Spleen (tissue), 11 donors: ENCODE measurements around the gene RCSD1. TPM values are rescaled to one million over a fixed set of nuclear protein-coding genes. Genes with fewer than 3 reads are reported as not detected.
"Not testable (repeated sequence)": the region's sequence is repeated elsewhere in the genome, so short reads cannot be mapped to it uniquely, and the experiment has no call there.

ENCODE experiments used
- DNase-seq: peaks from one replicate; pipeline ENCODE4 v3.0.0-alpha.2; 2020
- H3K27ac ChIP-seq, 8 donors: fragments of 200-600 bp; sonication (generic) in 7 of 8; 1 replicate in 4 of 8; 2 replicates in 4 of 8; pipeline versions ENCODE4 v1.5.0 to v1.8.0; 2016 to 2021; ENCODE audit warnings: inconsistent platforms in 4 of 8, mild to moderate bottlenecking in 4 of 8, moderate library complexity in 1 of 8
- H3K27me3 ChIP-seq, 7 donors: fragments of 200-600 bp; sonication (generic) in 6 of 7; replicated peaks in 1 of 7; 1 replicate in 4 of 7; 2 replicates in 3 of 7; pipeline versions ENCODE4 v1.5.0 to v1.8.0; 2016 to 2021; ENCODE audit warnings: inconsistent platforms in 3 of 7, mild to moderate bottlenecking in 1 of 7
- H3K36me3 ChIP-seq, 6 donors: fragments of 200-600 bp; sonication (generic) in 5 of 6; 1 replicate in 4 of 6; 2 replicates in 2 of 6; pipeline versions ENCODE4 v1.5.0 to v1.8.0; 2016 to 2021; ENCODE audit warnings: inconsistent platforms in 2 of 6
- H3K4me1 ChIP-seq, 6 donors: fragments of 200-600 bp; sonication (generic) in 5 of 6; 1 replicate in 3 of 6; 2 replicates in 3 of 6; pipeline versions ENCODE4 v1.5.0 to v1.8.0; 2016 to 2021; ENCODE audit warnings: inconsistent platforms in 3 of 6
- H3K4me3 ChIP-seq, 8 donors: fragments of 200-600 bp; sonication (generic) in 7 of 8; 1 replicate in 4 of 8; 2 replicates in 4 of 8; pipeline versions ENCODE4 v1.5.0 to v1.8.0; 2016 to 2021; ENCODE audit warnings: inconsistent platforms in 4 of 8, mild to moderate bottlenecking in 4 of 8, moderate library complexity in 2 of 8
- H3K9me3 ChIP-seq, 8 donors: fragments of 200-600 bp; sonication (generic) in 7 of 8; 1 replicate in 4 of 8; 2 replicates in 4 of 8; pipeline versions ENCODE4 v1.5.0 to v1.8.0; 2016 to 2021; ENCODE audit warnings: inconsistent platforms in 4 of 8
- CTCF ChIP-seq, 11 experiments: fragments of 200-600 bp in 7 of 11; fragments of 450-650 bp in 4 of 11; sonication (generic) in 4 of 11; IDR thresholded peaks in 8 of 11; conservative IDR thresholded peaks in 3 of 11; 1 replicate in 7 of 11; 2 replicates in 4 of 11; pipeline versions ENCODE4 v1.4.0 to v1.8.0; 2016 to 2021; ENCODE audit warnings: antibody characterized with exemption in 11 of 11, inconsistent platforms in 4 of 11, mild to moderate bottlenecking in 1 of 11
- POLR2A ChIP-seq, 3 donors: fragments of 450-650 bp; IDR thresholded peaks; one replicate each; pipeline ENCODE4 v1.5.1; 2017; ENCODE audit warnings: antibody characterized with exemption in 3 of 3, mild to moderate bottlenecking in 1 of 3
- POLR2AphosphoS5 ChIP-seq, 3 donors: sonication (generic); formaldehyde crosslinking; IDR thresholded peaks; one replicate each; pipeline ENCODE4 v1.5.1; 2017; ENCODE audit warnings: antibody characterized with exemption in 3 of 3
- WGBS, 5 donors: extraction: QIAGEN DNeasy Blood & Tissue Kit in 3 of 5; methylation state at CpG; one replicate each; pipeline versions ENCODE4 v1.1.5 to v1.1.7; 2013 to 2018; 5-methylcytosine and 5-hydroxymethylcytosine counted together
- intact Hi-C: fragments of 100-400 bp; cut with DNase I; formaldehyde crosslinking; loops from one replicate; pipeline ENCODE4 v1.15.0; 2023; ENCODE audit warnings: low total_unique reads
- polyA plus RNA-seq, 3 donors: library from polyadenylated mRNA; stranded (reverse); fragments of 200-250 nt; gene quantifications; one replicate each; pipeline ENCODE4 v1.2.1, GENCODE V29; 2013
- total RNA-seq, 7 donors: library from RNA; depleted of rRNA in 3 of 7; stranded (reverse); fragments of >200 nt in 3 of 7; fragmentation: NEBNext Ultra II Directional in 4 of 7; extraction: Animal tissue kit (Norgen Biotek cat#: 25700) in 4 of 7; gene quantifications; one replicate each; pipeline versions ENCODE4 v1.1.0 to v1.2.1, GENCODE V29; 2016 to 2021
- donor health status: healthy with polysubstance abuse.
- donor health status: DM: no; HTN: no; CAD: no; lungs with moderate emphysema.
- donor health status: DM: no; HTN: no; CAD: no.
- donor health status: Bipolar disorder and iron deficiency.
- donor health status: healthy.
- donor health status: DM: no; HTN: no; CAD: no.
- donor health status: DM: yes; HTN: yes; CAD: no.

The RCSD1 gene
- total and polyA plus RNA-seq, 10 donors, result 58.9 to 144 (median 107) TPM

- H3K4me3 ChIP-seq, DNase-seq, H3K27me3 ChIP-seq, H3K9me3 ChIP-seq, intact Hi-C loops, H3K27ac ChIP-seq, H3K36me3 ChIP-seq: not testable (repeated sequence)
- 86 to 97% (median 92%) methylated on average over 1 of the region's 1 CpG for WGBS, 5 donors
- H3K4me1 ChIP-seq, result peaks cover 0 to 15% (median 7%) of the 10 kb centered on the region in 6 donors
Observed at GRCh38 chr1:167742392-167743057, 112.5 kb downstream of the RCSD1 start.

- TF ChIP-seq POLR2AphosphoS5 (IDR thresholded peaks at IDR 0.05) (no peak), CTCF (IDR thresholded peaks at IDR 0.05 in 8 of 11, conservative IDR thresholded peaks at IDR 0.05 in 3 of 11) (no peak), POLR2A (IDR thresholded peaks at IDR 0.05) (no peak)
- no peaks in the 10 kb centered on the region for H3K27me3 ChIP-seq
- WGBS, 5 donors, result 88 to 94% (median 93%) methylated on average over 3 of the region's 3 CpGs
- no peak overlapping the region for H3K4me3 ChIP-seq
- no peaks in the 10 kb centered on the region for H3K9me3 ChIP-seq
- no peak overlapping the region for H3K27ac ChIP-seq
- H3K36me3 ChIP-seq, result no peaks in the 10 kb centered on the region
- DNase-seq, result no peak
- peaks cover 0 to 24% (median 10%) of the 10 kb centered on the region in 6 donors for H3K4me1 ChIP-seq
- intact Hi-C loops, result no loop called here
Observed at GRCh38 chr1:167744901-167745300, 114.9 kb downstream of the RCSD1 start.

- H3K4me3 ChIP-seq, result no peak overlapping the region
- 76 to 90% (median 82%) methylated on average over 5 of the region's 5 CpGs for WGBS, 5 donors
- intact Hi-C loops, result no loop called here
- H3K36me3 ChIP-seq, result no peaks in the 10 kb centered on the region
- DNase-seq, result no peak
- no peak for TF ChIP-seq POLR2AphosphoS5 (IDR thresholded peaks at IDR 0.05)
- TF ChIP-seq POLR2A (IDR thresholded peaks at IDR 0.05), result no peak
- TF ChIP-seq CTCF (IDR thresholded peaks at IDR 0.05 in 8 of 11, conservative IDR thresholded peaks at IDR 0.05 in 3 of 11), result no peak
- H3K27ac ChIP-seq, result peak overlapping the region in 3 of 8 donors; percentile 21 to 59 (median 46)
- peaks cover 0 to 27% (median 10%) of the 10 kb centered on the region in 6 donors for H3K4me1 ChIP-seq
- no peaks in the 10 kb centered on the region for H3K9me3 ChIP-seq
- H3K27me3 ChIP-seq, result no peaks in the 10 kb centered on the region
Observed at GRCh38 chr1:167746013-167746672, 116.1 kb downstream of the RCSD1 start.

- Histone ChIP-seq H3K4me1 (peaks cover 0 to 29% (median 10%) of the 10 kb centered on the region in 6 donors), H3K36me3 (no peaks in the 10 kb centered on the region)
- intact Hi-C loops, result no loop called here
Observed at GRCh38 chr1:167746988-167747655, 117.1 kb downstream of the RCSD1 start.

More at GRCh38 chr1:167746988-167747655, 117.1 kb downstream of the RCSD1 start:
- no peak for TF ChIP-seq POLR2AphosphoS5 (IDR thresholded peaks at IDR 0.05)
- TF ChIP-seq POLR2A (IDR thresholded peaks at IDR 0.05), result no peak
- TF ChIP-seq CTCF (IDR thresholded peaks at IDR 0.05 in 8 of 11, conservative IDR thresholded peaks at IDR 0.05 in 3 of 11), result no peak
- 68 to 82% (median 79%) methylated on average over 7 of the region's 7 CpGs for WGBS, 5 donors
- DNase-seq, result no peak
- Histone ChIP-seq H3K4me3 (no peak overlapping the region), H3K27me3 (no peaks in the 10 kb centered on the region), H3K27ac (peak overlapping the region in 3 of 8 donors; percentile 25 to 59 (median 46)), H3K9me3 (no peaks in the 10 kb centered on the region)
